Measurements from ENCODE around the gene TRIO.

DNA sequence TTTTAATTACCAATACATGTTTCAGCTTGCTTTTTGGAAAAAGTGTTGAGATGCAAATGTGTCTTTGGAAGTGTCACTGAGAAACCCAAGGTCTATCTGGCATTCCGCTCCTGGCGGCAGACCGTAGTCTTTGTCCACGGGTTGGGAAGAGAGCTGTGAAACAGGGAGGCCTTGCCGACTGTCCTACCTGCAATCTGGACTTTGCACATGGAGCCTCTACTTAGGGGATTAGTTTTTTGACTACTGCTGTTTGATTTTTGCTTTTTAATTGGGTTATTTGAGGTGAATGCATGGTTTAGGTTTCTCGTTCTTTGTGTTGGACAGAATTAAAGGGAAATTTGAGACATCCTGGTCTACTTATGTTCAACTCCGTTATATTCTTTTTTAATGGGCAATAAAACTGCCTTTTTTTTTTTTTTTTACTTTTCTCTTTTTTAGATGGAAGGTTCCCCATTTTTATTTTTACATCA lies 25.7 kb downstream of the TRIO start:
- TF ChIP-seq, protein P1, sequence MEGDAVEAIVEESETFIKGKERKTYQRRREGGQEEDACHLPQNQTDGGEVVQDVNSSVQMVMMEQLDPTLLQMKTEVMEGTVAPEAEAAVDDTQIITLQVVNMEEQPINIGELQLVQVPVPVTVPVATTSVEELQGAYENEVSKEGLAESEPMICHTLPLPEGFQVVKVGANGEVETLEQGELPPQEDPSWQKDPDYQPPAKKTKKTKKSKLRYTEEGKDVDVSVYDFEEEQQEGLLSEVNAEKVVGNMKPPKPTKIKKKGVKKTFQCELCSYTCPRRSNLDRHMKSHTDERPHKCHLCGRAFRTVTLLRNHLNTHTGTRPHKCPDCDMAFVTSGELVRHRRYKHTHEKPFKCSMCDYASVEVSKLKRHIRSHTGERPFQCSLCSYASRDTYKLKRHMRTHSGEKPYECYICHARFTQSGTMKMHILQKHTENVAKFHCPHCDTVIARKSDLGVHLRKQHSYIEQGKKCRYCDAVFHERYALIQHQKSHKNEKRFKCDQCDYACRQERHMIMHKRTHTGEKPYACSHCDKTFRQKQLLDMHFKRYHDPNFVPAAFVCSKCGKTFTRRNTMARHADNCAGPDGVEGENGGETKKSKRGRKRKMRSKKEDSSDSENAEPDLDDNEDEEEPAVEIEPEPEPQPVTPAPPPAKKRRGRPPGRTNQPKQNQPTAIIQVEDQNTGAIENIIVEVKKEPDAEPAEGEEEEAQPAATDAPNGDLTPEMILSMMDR (conservative IDR thresholded peaks at IDR 0.05 in 1 of 2, IDR thresholded peaks at IDR 0.05 in 1 of 2; ENCODE audit: low read depth in 1 of 2, low read length in 2 of 2) = no peak
- TF ChIP-seq EZH2 (IDR thresholded peaks at IDR 0.05; ENCODE audit: low read length, missing control alignments) = no peak
